K562 (cell line): ENCODE measurements around the gene LAMA5. TPM values are rescaled to one million over a fixed set of nuclear protein-coding genes. Genes with fewer than 3 reads are reported as not detected.

ENCODE experiments used
- ATAC-seq: fragments of 200-7000 bp; cut with Tn5 transposase; 3 replicates; pipeline ENCODE4 v1.9.1; 2020; ENCODE audit warnings: moderate library complexity
- BruUV-seq: library from RNA; stranded (reverse); fragments of 400-500 nt; replicated peaks from 2 replicates; lab custom pipeline; 2021; lab: Mats Ljungman, UMichigan
- CTCF ChIA-PET: fragments of 300-600 bp; formaldehyde crosslinking; extraction: SDS; loops from one replicate; lab custom pipeline; 2021; ENCODE audit warnings: low intra/inter-chr PET ratio; lab: Yijun Ruan, JAX
- POLR2A ChIA-PET: fragments of 300-600, 350-650 bp; sonication (Branson Sonifier 250); formaldehyde crosslinking; extraction: SDS; loops from one replicate; lab custom pipeline; 2021; ENCODE audit warnings: antibody characterized with exemption, inconsistent platforms; lab: Yijun Ruan, JAX
- DNase-seq, 4 experiments: peaks; one replicate each; pipeline versions ENCODE4 v3.0.0 to v3.0.0-alpha.2; 2011 to 2018; ENCODE audit warnings: low spot score in 3 of 4, mixed read lengths in 3 of 4; ENCODE audit errors: extremely low read depth in 1 of 4
- FAIRE-seq: peaks from 2 replicates; lab custom pipeline; 2011; peaks lifted over from hg19 to GRCh38; lab: Jason Lieb, UNC
- H2AFZ ChIP-seq: 2 replicates; pipeline ENCODE4 v1.6.0; 2011; ENCODE audit warnings: low read depth, low read length, control low read depth, inconsistent platforms
- H3K27ac ChIP-seq: fragments of 200-600 bp; 3 replicates; pipeline ENCODE4 v1.8.0; 2011; ENCODE audit warnings: low read depth, mild to moderate bottlenecking, control low read depth, inconsistent platforms, low read length, moderate library complexity, mixed read lengths; ENCODE audit errors: extremely low read depth
- H3K27me3 ChIP-seq, 2 experiments: fragments of 300-600 bp in 1 of 2; 2 replicates in 1 of 2; 3 replicates in 1 of 2; pipeline versions ENCODE4 v1.6.0 to v1.8.0; 2011; ENCODE audit warnings: inconsistent platforms in 2 of 2, low read length in 2 of 2, mild to moderate bottlenecking in 1 of 2, mixed read lengths in 1 of 2, moderate library complexity in 1 of 2; ENCODE audit not compliant: control insufficient read depth in 2 of 2, insufficient read depth in 2 of 2
- H3K36me3 ChIP-seq: fragments of 300-600 bp; 3 replicates; pipeline ENCODE4 v1.8.0; 2011; ENCODE audit warnings: mild to moderate bottlenecking, low read length, inconsistent platforms; ENCODE audit not compliant: control insufficient read depth, insufficient read depth
- H3K4me1 ChIP-seq, 2 experiments: fragments of 200-600 bp in 1 of 2; replicated peaks in 1 of 2; 2 replicates in 1 of 2; 3 replicates in 1 of 2; pipeline versions ENCODE4 v1.5.1 to v1.8.0; 2011; ENCODE audit warnings: inconsistent platforms in 2 of 2, low read length in 2 of 2, mild to moderate bottlenecking in 1 of 2, mixed read lengths in 1 of 2, moderate library complexity in 1 of 2; ENCODE audit not compliant: control insufficient read depth in 2 of 2, insufficient read depth in 2 of 2
- H3K4me2 ChIP-seq: 2 replicates; pipeline ENCODE4 v1.6.1; 2011; ENCODE audit warnings: low read length, control low read depth, inconsistent platforms, mixed read lengths; ENCODE audit not compliant: insufficient read depth
- H3K4me3 ChIP-seq: fragments of 200-600 bp; sonication (generic), shearing (Covaris generic); 2 replicates; pipeline ENCODE4 v1.5.1; 2016; ENCODE audit warnings: control low read depth, inconsistent platforms
- H3K79me2 ChIP-seq: fragments of 200-600 bp; 3 replicates; pipeline ENCODE4 v1.8.0; 2011; ENCODE audit warnings: low read length, inconsistent platforms; ENCODE audit not compliant: control insufficient read depth, insufficient read depth
- H3K9ac ChIP-seq, 2 experiments: 2 replicates each; pipeline versions ENCODE4 v1.6.0 to v1.6.1; 2011; ENCODE audit warnings: low read depth in 2 of 2, low read length in 2 of 2, control low read depth in 1 of 2, inconsistent platforms in 1 of 2, mild to moderate bottlenecking in 1 of 2, mixed read lengths in 1 of 2; ENCODE audit not compliant: insufficient read depth in 1 of 2
- H3K9me1 ChIP-seq: one replicate; pipeline ENCODE4 v1.6.0; 2011; ENCODE audit warnings: inconsistent platforms, mild to moderate bottlenecking, low read length, moderate library complexity; ENCODE audit not compliant: control insufficient read depth, insufficient read depth
- H3K9me3 ChIP-seq: replicated peaks from 2 replicates; pipeline ENCODE4 v1.5.1; 2011; ENCODE audit warnings: low read depth, low read length, inconsistent platforms; ENCODE audit not compliant: control insufficient read depth, insufficient read depth
- H4K20me1 ChIP-seq: replicated peaks from 2 replicates; pipeline ENCODE4 v1.6.1; 2011; ENCODE audit warnings: low read length, inconsistent platforms, mixed read lengths; ENCODE audit not compliant: control insufficient read depth, insufficient read depth
- ARNT ChIP-seq, 2 experiments: fragments of 450-650 bp; IDR thresholded peaks; 2 replicates each; pipeline ENCODE4 v1.6.1; 2016; ENCODE audit warnings: mild to moderate bottlenecking in 1 of 2
- ASH1L ChIP-seq: fragments of 450-650 bp; IDR thresholded peaks from 2 replicates; pipeline ENCODE4 v1.6.1; 2018; ENCODE audit warnings: borderline replicate concordance, mild to moderate bottlenecking, low read depth; ENCODE audit not compliant: partially characterized antibody
- EP300 ChIP-seq: IDR thresholded peaks from 2 replicates; pipeline ENCODE4 v1.6.1; 2012; ENCODE audit warnings: low read length, improper control_type of control experiment
- FOS ChIP-seq: IDR thresholded peaks from 3 replicates; pipeline ENCODE4 v1.6.1; 2011; ENCODE audit not compliant: insufficient read length; ENCODE audit errors: extremely low read depth
- GABPB2 ChIP-seq: fragments of 250-450 bp; sonication (Bioruptor Pico); conservative IDR thresholded peaks from 2 replicates; pipeline ENCODE4 v1.5.1; 2021; ENCODE audit warnings: mild to moderate bottlenecking
- HDAC2 ChIP-seq: fragments of 450-650 bp; IDR thresholded peaks from 2 replicates; pipeline ENCODE4 v1.6.1; 2016; ENCODE audit warnings: mild to moderate bottlenecking
- HOXB6 ChIP-seq: fragments of 250-450 bp; sonication (Bioruptor Pico); IDR thresholded peaks from 2 replicates; pipeline ENCODE4 v1.5.1; 2022; ENCODE audit warnings: mild to moderate bottlenecking, borderline replicate concordance
- KDM1A ChIP-seq, 2 experiments: fragments of 450-650 bp; IDR thresholded peaks; 2 replicates each; pipeline ENCODE4 v1.6.1; 2016; ENCODE audit warnings: mild to moderate bottlenecking in 2 of 2
- MBD2 ChIP-seq: sonication (generic); IDR thresholded peaks from 2 replicates; pipeline ENCODE4 v1.6.1; 2016; ENCODE audit warnings: low read depth, borderline replicate concordance
- NFYB ChIP-seq: IDR thresholded peaks from 2 replicates; pipeline ENCODE4 v1.6.1; 2011; ENCODE audit warnings: mild to moderate bottlenecking, moderate library complexity; ENCODE audit not compliant: insufficient read length; ENCODE audit errors: extremely low read depth
- PHF21A ChIP-seq: fragments of 450-650 bp; IDR thresholded peaks from 2 replicates; pipeline ENCODE4 v1.6.1; 2017; ENCODE audit warnings: low read depth, borderline replicate concordance
- RCOR1 ChIP-seq, 2 experiments: IDR thresholded peaks; 2 replicates each; pipeline ENCODE4 v1.6.1; 2012; ENCODE audit warnings: low read depth in 2 of 2, low read length in 2 of 2, borderline replicate concordance in 1 of 2, improper control_type of control experiment in 1 of 2
- RNF219 ChIP-seq: fragments of 250-450 bp; sonication (Bioruptor Pico); IDR thresholded peaks from 2 replicates; pipeline ENCODE4 v1.5.0; 2022; ENCODE audit warnings: mild to moderate bottlenecking
- SIN3A ChIP-seq, 2 experiments: fragments of 150-350 bp in 1 of 2; IDR thresholded peaks; 2 replicates each; pipeline ENCODE4 v1.6.1; 2011 to 2016; ENCODE audit warnings: borderline replicate concordance in 2 of 2, low read depth in 2 of 2, low read length in 2 of 2, mild to moderate bottlenecking in 2 of 2, moderate library complexity in 2 of 2; ENCODE audit not compliant: control insufficient read depth in 1 of 2
- ZNF134 ChIP-seq: fragments of 250-450 bp; sonication (Bioruptor Pico); conservative IDR thresholded peaks from 2 replicates; pipeline ENCODE4 v1.4.0; 2020
- ZNF311 ChIP-seq: fragments of 250-450 bp; sonication (Bioruptor Pico); IDR thresholded peaks from 2 replicates; pipeline ENCODE4 v1.4.0; 2020; ENCODE audit warnings: mild to moderate bottlenecking, moderate library complexity
- WGBS: fragments of 100-300 bp; shearing (Covaris generic); methylation state at CpG from one replicate; pipeline ENCODE4 v1.1.6; 2016; ENCODE audit warnings: low coverage, mixed read lengths; ENCODE audit not compliant: insufficient coverage; ENCODE audit errors: missing lambda C conversion rate; 5-methylcytosine and 5-hydroxymethylcytosine counted together
- in situ Hi-C: fragments of 300-500 bp; cut with MboI; formaldehyde crosslinking; loops from 4 replicates; pipeline ENCODE4 v1.15.0; 2018; ENCODE audit warnings: inconsistent platforms, mixed read lengths
- intact Hi-C: fragments of 100-400 bp; cut with micrococcal nuclease; formaldehyde crosslinking; loops from 2 replicates; pipeline ENCODE4 v1.14.2; 2022
- polyA plus RNA-seq, 8 experiments: library from polyadenylated mRNA; depleted of rRNA in 4 of 8; stranded (reverse) in 5 of 8; unstranded in 3 of 8; fragments of >200 nt; fragmentation: Nextera tagmentation in 2 of 8; fragmentation: Illumina TruSeq in 1 of 8; extraction: Ambion mirVana in 2 of 8; extraction: Trizol in 1 of 8; gene quantifications; 2 replicates each; pipeline versions ENCODE4 v1.2.1 to v1.2.3, GENCODE V29; 2011 to 2014; ENCODE audit warnings: inconsistent platforms in 1 of 8, missing spikeins in 1 of 8
- total RNA-seq, 7 experiments: library from RNA; depleted of rRNA in 6 of 7; stranded (reverse); fragments of >200 nt in 6 of 7; fragmentation: Illumina TruSeq in 2 of 7; extraction: Trizol in 2 of 7; gene quantifications; 2 replicates each; pipeline versions ENCODE4 v1.2.1 to v1.2.3, GENCODE V29; 2011 to 2021; ENCODE audit warnings: low replicate concordance in 1 of 7

The LAMA5 gene
- total and polyA plus RNA-seq, 9 of the 15 experiments (the other 6 are each of a cell fraction or from before 2014, with no cell fraction given): 0.31 to 101 (median 7.8) TPM

GRCh38 chr20:62266851-62267250 lies 100.3 kb downstream of the LAMA5 start (continued):
- TF ChIP-seq SIN3A (IDR thresholded peaks at IDR 0.05; ENCODE audit: borderline replicate concordance in 2 of 2, control insufficient read depth in 1 of 2, low read depth in 2 of 2, low read length in 2 of 2): no peak
- TF ChIP-seq EP300: no peak
- TF ChIP-seq RNF219 (CRISPR knock-in tag): no peak

- Histone ChIP-seq H3K4me2 (no peak overlapping the region), H3K9ac (no peak overlapping the region), H3K4me1 (peaks cover 0 to 20% of the 10 kb centered on the region in 2 experiments; a peak in 2 of 5 replicates), H3K9me3 (no peaks in the 10 kb centered on the region), H2AFZ (no peak overlapping the region), H3K9me1 (no peaks in the 10 kb centered on the region), H3K36me3 (peaks cover 20% of the 10 kb centered on the region; the same call in 2 of the 3 replicates), H3K27me3 (no peaks in the 10 kb centered on the region), H4K20me1 (0 out of 2 replicates have a peak, but pooled peaks cover 9% of the 10 kb centered on the region), H3K4me3 (no peak overlapping the region), H3K79me2 (no peaks in the 10 kb centered on the region), H3K27ac (no peak overlapping the region)
- intact Hi-C loops (no loop called here), in situ Hi-C loops (no loop called here)
- TF ChIP-seq ZNF134 (CRISPR knock-in tag) (no peak), MBD2 (peak; percentile 65; the same call in 1 of the 2 replicates), HDAC2 (0 out of 2 replicates have a peak, but pooled peaks have one; percentile 29), KDM1A (IDR thresholded peaks at IDR 0.05) (peak; percentile 81 to 87; a peak in 3 of 4 replicates), FOS (peak; percentile 80), ZNF311 (no peak), HOXB6 (CRISPR knock-in tag) (no peak), ARNT (IDR thresholded peaks at IDR 0.05) (peak in 1 of 2 experiments; percentile 100; a peak in 2 of 4 replicates), PHF21A (peak; percentile 83; the same call in 1 of the 2 replicates), RCOR1 (IDR thresholded peaks at IDR 0.05; ENCODE audit: borderline replicate concordance in 1 of 2, low read depth in 2 of 2, low read length in 2 of 2) (peak in 1 of 2 experiments; percentile 81; a peak in 2 of 4 replicates), NFYB (peak; percentile 97), GABPB2 (no peak), ASH1L (peak; percentile 77)
- no peak for FAIRE-seq
- CTCF ChIA-PET: no interaction called here
- 64% methylated on average over 9 of the region's 10 CpGs for WGBS
- no TSS peak for BruUV-seq
- DNase-seq: peak; percentile 36 to 73 (median 57)
- ATAC-seq: no peak
- POLR2A ChIA-PET: no interaction called here
Measured at GRCh38 chr20:62266340-62266739, 100.8 kb downstream of the LAMA5 start.
